D721Med (cell line): ENCODE data around the gene IARS1.

Experiments used
- DNase-seq: peaks from one replicate; pipeline ENCODE4 v3.0.0; 2011; ENCODE audit warnings: low spot score; ENCODE audit not compliant: insufficient read length
- FAIRE-seq: peaks from 2 replicates; lab custom pipeline; 2011; peaks lifted over from hg19 to GRCh38; lab: Jason Lieb, UNC
- TF ChIP-seq, protein P1 (sequence below): IDR thresholded peaks from 2 replicates; pipeline ENCODE4 v1.5.1; 2012; ENCODE audit warnings: mild to moderate bottlenecking, control low read depth; ENCODE audit not compliant: insufficient read depth; ENCODE audit errors: missing control alignments

The IARS1 gene

DNA sequence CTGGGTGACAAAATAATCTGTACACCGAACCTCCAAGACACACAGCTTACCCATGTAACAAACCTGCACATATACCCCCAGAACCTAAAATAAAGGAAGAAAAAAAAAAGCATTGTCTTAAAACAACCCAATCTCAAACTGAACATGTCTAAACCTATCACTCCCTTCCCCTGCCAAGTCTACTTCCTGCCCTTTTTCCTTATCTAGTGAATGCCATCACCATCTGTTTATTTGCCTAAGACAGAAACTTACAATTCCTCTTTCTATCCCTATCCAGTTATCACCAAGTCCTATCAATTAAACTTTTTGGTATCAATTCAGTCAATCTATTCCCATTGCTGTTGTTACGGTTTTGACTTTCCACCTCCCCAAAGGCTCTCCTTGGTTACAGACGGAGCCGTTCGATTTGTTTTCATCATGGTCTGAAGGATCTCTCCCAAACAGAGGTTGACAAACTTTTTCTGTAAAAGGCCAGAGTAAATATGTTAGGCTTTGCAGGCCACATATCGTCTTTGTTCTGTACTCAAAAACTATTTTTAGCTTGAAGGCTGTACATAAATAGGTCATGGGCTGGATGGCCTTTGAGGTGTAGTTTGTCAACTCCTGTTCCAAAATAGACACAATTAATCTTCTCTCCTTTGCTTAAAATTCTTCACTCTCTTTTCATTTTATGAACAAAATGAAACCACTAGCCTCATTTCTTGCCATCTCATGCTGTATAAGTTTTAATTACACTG lies 19.6 kb upstream of the IARS1 start:
- TF ChIP-seq, protein P1, sequence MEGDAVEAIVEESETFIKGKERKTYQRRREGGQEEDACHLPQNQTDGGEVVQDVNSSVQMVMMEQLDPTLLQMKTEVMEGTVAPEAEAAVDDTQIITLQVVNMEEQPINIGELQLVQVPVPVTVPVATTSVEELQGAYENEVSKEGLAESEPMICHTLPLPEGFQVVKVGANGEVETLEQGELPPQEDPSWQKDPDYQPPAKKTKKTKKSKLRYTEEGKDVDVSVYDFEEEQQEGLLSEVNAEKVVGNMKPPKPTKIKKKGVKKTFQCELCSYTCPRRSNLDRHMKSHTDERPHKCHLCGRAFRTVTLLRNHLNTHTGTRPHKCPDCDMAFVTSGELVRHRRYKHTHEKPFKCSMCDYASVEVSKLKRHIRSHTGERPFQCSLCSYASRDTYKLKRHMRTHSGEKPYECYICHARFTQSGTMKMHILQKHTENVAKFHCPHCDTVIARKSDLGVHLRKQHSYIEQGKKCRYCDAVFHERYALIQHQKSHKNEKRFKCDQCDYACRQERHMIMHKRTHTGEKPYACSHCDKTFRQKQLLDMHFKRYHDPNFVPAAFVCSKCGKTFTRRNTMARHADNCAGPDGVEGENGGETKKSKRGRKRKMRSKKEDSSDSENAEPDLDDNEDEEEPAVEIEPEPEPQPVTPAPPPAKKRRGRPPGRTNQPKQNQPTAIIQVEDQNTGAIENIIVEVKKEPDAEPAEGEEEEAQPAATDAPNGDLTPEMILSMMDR: no peak
- no peak for DNase-seq

GRCh38 chr9:92310562-92310961 lies 17.1 kb upstream of the IARS1 start:
- FAIRE-seq (no peak), DNase-seq (no peak)
- TF ChIP-seq, protein P1: no peak

More for the DNA sequence above, 19.6 kb upstream of the IARS1 start:
- no peak for FAIRE-seq

DNA sequence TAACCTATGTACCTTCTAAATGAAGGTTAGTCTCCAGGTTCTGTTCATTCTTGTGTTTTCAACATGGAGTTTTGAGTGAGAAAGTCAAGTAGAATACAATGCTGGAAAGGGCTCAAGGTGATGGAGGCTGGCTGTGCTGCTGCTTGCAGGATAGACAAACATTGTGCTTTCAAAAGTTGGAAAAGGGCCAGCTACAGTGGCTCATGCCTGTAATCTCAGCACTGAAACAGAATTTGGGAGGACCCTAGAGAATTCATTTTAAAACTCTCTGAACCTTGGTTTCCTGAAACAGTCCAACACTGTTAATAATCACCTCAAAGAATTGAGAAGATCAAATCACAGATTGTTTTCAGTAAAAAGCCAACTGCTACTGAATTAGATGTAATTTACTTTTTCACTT lies 15.4 kb upstream of the IARS1 start:
- DNase-seq: no peak
- TF ChIP-seq, protein P1: no peak
- FAIRE-seq: no peak

DNA sequence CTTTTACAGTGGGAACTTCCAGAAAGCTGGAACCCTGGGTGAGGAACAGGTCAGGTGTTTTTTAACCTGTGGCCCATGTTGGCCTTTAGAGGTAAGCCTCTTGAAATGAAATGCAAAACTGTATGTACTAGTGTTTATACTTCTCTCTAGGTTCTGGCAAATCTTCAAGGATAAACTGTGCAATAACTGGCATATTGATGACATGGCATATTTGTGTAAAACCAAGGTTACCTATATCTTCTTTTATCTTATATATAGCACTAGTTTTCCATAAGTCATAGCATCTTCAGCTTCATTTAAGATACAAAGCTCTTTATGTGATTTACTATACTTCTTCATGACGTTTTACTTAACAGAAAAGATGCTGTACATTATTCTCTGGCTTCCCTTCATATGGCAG lies 7.4 kb upstream of the IARS1 start:
- TF ChIP-seq, protein P1: no peak
- DNase-seq (no peak), FAIRE-seq (no peak)

DNA sequence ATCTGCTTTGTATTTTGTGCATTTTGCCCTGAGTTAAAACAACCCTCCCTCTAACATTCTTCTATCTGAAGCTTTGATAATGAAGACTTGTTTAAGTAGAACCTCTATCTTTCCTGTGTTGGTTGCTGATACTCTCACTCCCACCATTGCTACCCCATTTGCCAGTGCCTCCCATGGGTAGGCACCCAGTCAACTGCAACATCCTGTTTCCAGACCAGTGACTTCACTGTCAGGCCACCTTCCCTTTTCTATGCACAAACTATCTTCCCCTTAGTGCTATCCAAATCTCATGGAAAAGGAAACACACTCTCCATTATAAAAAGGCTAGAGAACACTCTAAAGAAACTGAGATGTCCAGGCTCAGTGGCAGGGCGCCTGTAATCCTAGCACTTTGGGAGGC lies 5.6 kb upstream of the IARS1 start:
- TF ChIP-seq, protein P1: no peak
- no peak for DNase-seq
- FAIRE-seq: no peak

- TF ChIP-seq, protein P1: no peak
- FAIRE-seq (no peak), DNase-seq (no peak)
Measured at GRCh38 chr9:92298036-92298435, 4.5 kb upstream of the IARS1 start.

DNA sequence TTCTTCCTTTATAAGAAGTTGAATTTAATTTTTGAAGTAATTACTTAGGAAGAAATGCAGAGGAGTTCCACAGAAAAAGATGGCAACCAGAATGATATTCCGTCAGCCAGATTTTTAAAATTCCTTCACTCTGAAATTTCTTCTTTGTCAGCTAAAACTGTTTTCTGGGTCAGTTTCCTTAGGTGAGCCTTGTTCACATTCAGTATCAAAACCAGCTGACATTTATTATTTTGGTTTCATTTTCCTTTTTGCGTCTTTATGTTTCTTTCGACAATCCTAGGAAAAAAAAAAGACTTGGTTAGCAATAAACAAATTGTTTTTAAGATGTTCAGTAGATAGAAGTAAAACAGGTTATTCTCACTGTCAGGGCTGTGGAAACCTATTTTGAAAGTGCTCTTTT lies 4.1 kb upstream of the IARS1 start:
- DNase-seq (no peak), FAIRE-seq (no peak)
- TF ChIP-seq, protein P1: no peak
